ENCODE data around the gene CLCN4. TPM values are rescaled to one million over a fixed set of nuclear protein-coding genes. Genes with fewer than 3 reads are reported as not detected.
A peak's percentile ranks its signal among the peaks of the same experiment; 100 is the strongest.

The CLCN4 gene
- total and polyA plus RNA-seq, 2 of the 8 experiments (the other 6 are each of a cell fraction or from before 2014, with no cell fraction given) = 3.3 to 11.2 TPM

DNA sequence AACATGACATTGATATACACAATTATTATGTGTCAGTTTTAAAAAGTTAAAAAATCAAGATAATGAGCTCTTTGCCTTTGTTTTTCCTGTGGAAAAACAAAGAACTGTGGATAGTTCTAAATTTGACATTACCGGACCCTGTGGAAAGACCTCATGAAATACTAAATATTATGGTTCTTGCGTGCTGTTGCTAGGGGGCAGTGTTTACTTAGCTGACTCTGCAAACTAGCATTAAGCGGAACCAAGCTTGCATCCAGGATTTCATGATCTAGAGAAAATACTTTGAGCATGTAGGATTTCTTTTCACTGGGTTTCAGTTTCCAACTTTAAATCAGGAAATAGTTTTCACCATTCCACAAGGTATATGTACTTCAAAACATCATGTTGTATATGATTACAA is 33.6 kb downstream of the CLCN4 start:
- Histone ChIP-seq H3K18ac (ENCODE audit: extremely low read depth, low read length) (no peak overlapping the region), H4K91ac (replicated peaks; ENCODE audit: insufficient read length, low read length) (no peak overlapping the region), H3K56ac (replicated peaks; ENCODE audit: insufficient read length, low read depth, low read length) (no peak overlapping the region), H3K4me3 (ENCODE audit: extremely low read depth in 1 of 4, insufficient read depth in 2 of 4, low read depth in 3 of 4, low read length in 4 of 4) (no peak overlapping the region), H2BK15ac (ENCODE audit: low read length) (no peak overlapping the region), H2AK5ac (ENCODE audit: low read depth, low read length) (no peak overlapping the region), H3K14ac (ENCODE audit: insufficient read length) (no peak overlapping the region), H3K79me1 (ENCODE audit: low read depth, low read length) (no peaks in the 10 kb centered on the region), H2BK12ac (ENCODE audit: low read depth, low read length) (no peak overlapping the region), H4K5ac (ENCODE audit: insufficient read length, low read depth, low read length) (no peak overlapping the region), H3K4me1 (replicated peaks in 1 of 4; ENCODE audit: control insufficient read depth in 3 of 4, insufficient read depth in 4 of 4, low read length in 3 of 4) (no peaks in the 10 kb centered on the region; a peak in 2 of 7 replicates), H2BK5ac (ENCODE audit: low read depth, low read length) (no peak overlapping the region), H3K23me2 (ENCODE audit: low read depth, low read length) (no peaks in the 10 kb centered on the region), H3K4me2 (ENCODE audit: insufficient read depth in 1 of 2, low read depth in 2 of 2, low read length in 2 of 2) (no peak overlapping the region), H3K79me2 (ENCODE audit: control insufficient read depth in 1 of 2, insufficient read depth in 2 of 2, low read length in 2 of 2) (no peaks in the 10 kb centered on the region), H2AFZ (ENCODE audit: low read length) (no peak overlapping the region), H4K8ac (ENCODE audit: extremely low read depth, insufficient read depth, low read length) (no peak overlapping the region), H3K23ac (ENCODE audit: insufficient read length) (no peak overlapping the region), H3K9ac (replicated peaks in 1 of 4; ENCODE audit: extremely low read depth in 1 of 4, low read depth in 3 of 4, low read length in 3 of 4) (no peak overlapping the region), H3K27ac (ENCODE audit: low read depth, low read length) (no peak overlapping the region), H4K20me1 (replicated peaks in 1 of 2; ENCODE audit: control insufficient read depth in 1 of 2, insufficient read depth in 2 of 2, low read length in 2 of 2) (peaks cover 0 to 2% of the 10 kb centered on the region in 2 experiments), H3K4ac (replicated peaks; ENCODE audit: insufficient read length, low read depth, low read length) (no peak overlapping the region), H2BK20ac (ENCODE audit: low read length) (no peak overlapping the region), H3K9me3 (ENCODE audit: insufficient read depth in 2 of 2, low read depth in 1 of 2, low read length in 1 of 2) (no peaks in the 10 kb centered on the region), H3K27me3 (replicated peaks in 1 of 4; ENCODE audit: control insufficient read depth in 3 of 4, extremely low read depth in 1 of 4, insufficient read depth in 3 of 4, low read length in 3 of 4) (no peaks in the 10 kb centered on the region), H3K36me3 (ENCODE audit: control insufficient read depth in 2 of 4, insufficient read depth in 4 of 4, low read length in 3 of 4) (no peaks in the 10 kb centered on the region), H2BK120ac (replicated peaks; ENCODE audit: low read depth, low read length) (no peak overlapping the region)
- WGBS, 2 experiments (ENCODE audit: extremely low coverage in 1 of 2, insufficient coverage in 1 of 2, insufficient read length in 1 of 2, insufficient replicate concordance in 2 of 2, low coverage in 1 of 2, low lambda C conversion rate in 2 of 2, missing lambda C conversion rate in 1 of 2) = 55% methylated on average over 3 of the region's 3 CpGs; no CpG with 5 or more reads in 1 of the 2 experiments
- CTCF ChIA-PET (ENCODE audit: partially characterized antibody) = interaction anchor here (0.6 to 3.0 kb wide), 57 partner anchors 8 to 1591 kb away, joined by 3 to 20 read pairs (median 4); partner anchors contain the start of gene CLCN4
- POLR2A ChIA-PET (ENCODE audit: partially characterized antibody) = interaction anchor here (0.9 kb wide), 1 partner anchor 17 kb away, joined by 4 read pairs; no protein-coding TSS in a partner anchor
- no peak for DNase-seq (ENCODE audit: low read depth in 1 of 2, low spot score in 2 of 2)
- FAIRE-seq = no peak
- TF ChIP-seq GABPA (IDR thresholded peaks at IDR 0.05; ENCODE audit: borderline replicate concordance, insufficient read depth, low read length) (no peak), RAD21 (IDR thresholded peaks at IDR 0.05 in 1 of 2, conservative IDR thresholded peaks at IDR 0.05 in 1 of 2; ENCODE audit: low read depth in 2 of 2, low read length in 2 of 2) (peak; percentile 71 to 81), JUND (IDR thresholded peaks at IDR 0.05; ENCODE audit: low read length) (no peak), CREB1 (IDR thresholded peaks at IDR 0.05) (no peak), CHD2 (IDR thresholded peaks at IDR 0.05; ENCODE audit: low read length) (no peak), POU5F1 (IDR thresholded peaks at IDR 0.05; ENCODE audit: low read depth, low read length) (no peak), SIN3A (conservative IDR thresholded peaks at IDR 0.05 in 1 of 2, IDR thresholded peaks at IDR 0.05 in 1 of 2; ENCODE audit: low read depth in 1 of 2, low read length in 2 of 2) (no peak), BRCA1 (IDR thresholded peaks at IDR 0.05; ENCODE audit: low read depth, low read length) (no peak), CBX5 (IDR thresholded peaks at IDR 0.05; ENCODE audit: low read depth, low read length) (no peak), JUN (IDR thresholded peaks at IDR 0.05; ENCODE audit: low read depth, low read length) (no peak)
- TF ChIP-seq, protein P1, sequence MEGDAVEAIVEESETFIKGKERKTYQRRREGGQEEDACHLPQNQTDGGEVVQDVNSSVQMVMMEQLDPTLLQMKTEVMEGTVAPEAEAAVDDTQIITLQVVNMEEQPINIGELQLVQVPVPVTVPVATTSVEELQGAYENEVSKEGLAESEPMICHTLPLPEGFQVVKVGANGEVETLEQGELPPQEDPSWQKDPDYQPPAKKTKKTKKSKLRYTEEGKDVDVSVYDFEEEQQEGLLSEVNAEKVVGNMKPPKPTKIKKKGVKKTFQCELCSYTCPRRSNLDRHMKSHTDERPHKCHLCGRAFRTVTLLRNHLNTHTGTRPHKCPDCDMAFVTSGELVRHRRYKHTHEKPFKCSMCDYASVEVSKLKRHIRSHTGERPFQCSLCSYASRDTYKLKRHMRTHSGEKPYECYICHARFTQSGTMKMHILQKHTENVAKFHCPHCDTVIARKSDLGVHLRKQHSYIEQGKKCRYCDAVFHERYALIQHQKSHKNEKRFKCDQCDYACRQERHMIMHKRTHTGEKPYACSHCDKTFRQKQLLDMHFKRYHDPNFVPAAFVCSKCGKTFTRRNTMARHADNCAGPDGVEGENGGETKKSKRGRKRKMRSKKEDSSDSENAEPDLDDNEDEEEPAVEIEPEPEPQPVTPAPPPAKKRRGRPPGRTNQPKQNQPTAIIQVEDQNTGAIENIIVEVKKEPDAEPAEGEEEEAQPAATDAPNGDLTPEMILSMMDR (IDR thresholded peaks at IDR 0.05; ENCODE audit: control extremely low read depth in 1 of 3, insufficient read depth in 1 of 3, low read depth in 1 of 3, low read length in 3 of 3) = peak in 2 of 3 experiments; percentile 46 to 50; a peak in 2 of 4 replicates
